GM21723 (cell line): ENCODE measurements around the gene ZNF414.

Experiments
- ATAC-seq: cut with Tn5 transposase; IDR thresholded peaks from one replicate; pipeline ENCODE4 v1.9.1; 2021; ENCODE audit warnings: mild to moderate bottlenecking, moderate library complexity; ENCODE audit not compliant: unreplicated experiment

Gene ZNF414

DNA sequence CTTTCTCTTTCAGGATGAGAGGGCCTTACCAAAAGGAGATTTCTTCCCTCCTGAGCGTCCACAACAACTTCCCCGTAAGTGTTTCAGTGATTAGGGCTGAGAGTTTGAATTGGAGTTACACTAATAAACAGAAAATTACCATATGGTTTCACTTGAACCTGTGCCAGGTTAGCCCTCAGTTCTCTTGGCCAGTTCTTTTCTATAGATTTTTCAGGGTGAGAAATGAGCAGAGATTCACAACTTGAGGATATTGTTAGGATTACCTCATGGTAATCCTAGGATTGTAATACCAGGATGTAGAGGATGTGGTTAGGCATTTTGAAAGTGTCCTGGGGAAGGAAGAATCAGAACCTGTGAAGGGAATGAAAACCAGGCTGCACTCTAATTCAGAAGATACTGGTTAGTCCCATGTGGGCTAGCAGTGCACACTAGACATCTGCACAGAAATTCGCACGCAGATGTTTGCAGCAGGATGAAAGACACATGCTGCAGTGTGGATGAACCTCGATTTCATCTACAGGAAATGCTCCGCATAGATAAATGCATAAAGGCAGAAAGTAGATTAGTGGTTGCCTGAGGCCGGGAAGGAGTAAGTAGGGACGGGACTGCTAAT lies 45.1 kb downstream of the ZNF414 start:
- no peak for ATAC-seq

GRCh38 chr19:8468124-8468523 lies 45.8 kb downstream of the ZNF414 start:
- no peak for ATAC-seq

GRCh38 chr19:8466018-8466417 lies 47.9 kb downstream of the ZNF414 start:
- ATAC-seq: no peak

DNA sequence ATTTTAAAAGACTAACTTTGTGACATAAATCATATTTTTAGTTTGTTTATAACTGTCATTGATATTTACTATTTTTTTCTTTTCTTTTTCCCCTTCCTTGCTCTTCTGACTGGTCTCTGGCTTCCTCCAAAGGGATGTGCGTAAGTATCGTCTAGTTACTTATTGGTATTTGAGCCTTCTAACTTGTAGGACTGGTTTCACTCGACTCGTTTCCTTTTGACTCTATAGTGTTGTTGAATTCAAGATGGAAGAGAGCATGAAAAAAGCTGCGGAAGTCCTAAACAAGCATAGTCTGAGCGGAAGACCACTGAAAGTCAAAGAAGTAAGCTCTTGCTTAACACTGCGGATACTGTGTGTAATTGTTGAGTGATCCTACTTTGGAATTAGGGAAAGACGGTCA lies 50.6 kb downstream of the ZNF414 start:
- no peak for ATAC-seq

DNA sequence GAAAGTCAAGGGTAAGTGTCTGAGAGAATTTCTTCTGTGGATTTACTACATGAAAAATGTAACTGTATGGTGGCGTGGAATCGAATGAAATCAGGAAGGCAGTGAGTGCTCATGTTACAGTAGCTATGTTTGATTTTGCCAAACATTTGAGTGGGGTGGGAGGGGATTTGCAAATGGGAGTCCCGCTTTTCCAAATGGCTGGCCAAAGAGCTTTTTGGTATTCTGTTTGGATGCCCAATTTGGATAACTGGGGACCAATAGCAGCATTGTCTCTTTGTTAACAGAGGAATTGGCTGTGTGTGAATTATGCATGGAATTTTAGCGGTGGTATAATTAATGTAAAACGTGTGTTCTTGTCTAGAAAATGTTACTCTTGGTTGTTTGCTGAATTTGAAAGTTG lies 51.4 kb downstream of the ZNF414 start:
- ATAC-seq: no peak

DNA sequence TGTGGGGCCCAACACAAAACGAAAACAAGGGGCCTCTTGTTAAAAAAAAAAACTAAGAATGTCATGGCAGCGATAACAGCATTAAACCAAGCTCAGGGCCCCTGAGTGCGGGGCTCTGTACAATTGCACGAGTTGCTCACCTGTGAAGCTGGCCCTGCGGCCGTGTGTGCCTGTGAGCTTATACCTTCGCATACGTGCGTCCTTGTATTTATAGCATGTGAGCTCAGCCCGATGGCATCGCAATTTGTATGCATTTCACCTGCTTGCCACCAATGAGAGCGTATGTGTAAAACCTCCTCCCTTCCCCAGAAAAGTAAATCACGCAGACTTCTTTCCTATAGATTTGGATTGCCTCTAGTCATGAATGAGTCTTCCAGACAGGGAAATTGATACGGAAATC lies 52.1 kb downstream of the ZNF414 start:
- ATAC-seq: no peak

GRCh38 chr19:8461376-8461775 lies 52.6 kb downstream of the ZNF414 start:
- ATAC-seq: no peak

DNA sequence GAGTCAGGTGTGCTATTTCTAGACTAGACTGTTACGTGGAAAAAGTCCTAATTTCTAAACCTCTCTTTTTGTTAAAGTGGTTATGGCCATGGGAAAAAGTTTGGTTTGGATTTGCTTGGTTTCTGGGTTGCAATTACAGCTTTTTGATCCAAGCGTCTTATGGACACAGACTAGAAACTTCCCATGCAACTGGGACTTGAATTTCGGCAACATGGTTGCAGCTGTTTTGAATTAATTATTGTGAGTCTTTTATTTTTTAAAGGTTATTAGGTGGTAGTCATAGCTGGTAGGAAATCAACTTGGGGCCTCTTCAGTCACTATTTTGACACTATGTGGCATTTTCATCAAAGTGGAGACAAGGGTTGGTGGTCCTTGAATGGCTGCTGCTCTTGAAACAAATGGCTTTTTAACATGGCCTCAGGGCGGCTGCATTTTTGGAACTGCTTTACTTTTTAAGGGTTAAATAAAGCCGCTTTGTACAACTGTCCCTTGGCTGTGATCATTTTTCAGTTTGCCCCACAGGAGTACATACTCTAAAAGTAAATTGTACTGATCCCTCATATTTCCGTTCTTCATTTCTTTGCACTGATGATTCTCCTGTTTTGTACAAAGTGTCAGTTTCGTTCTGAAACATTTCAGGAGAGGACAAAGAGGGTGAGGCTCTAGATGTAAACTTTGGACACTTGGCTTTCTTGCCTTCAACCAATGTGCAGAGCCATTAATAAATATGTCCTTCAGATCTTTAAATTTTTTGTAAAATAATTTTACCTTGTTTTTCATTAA lies 53.3 kb downstream of the ZNF414 start:
- no peak for ATAC-seq
